ENCODE results near the gene GDF11.

GRCh38 chr12:55693323-55694187, 49.4 kb upstream of the GDF11 start:
- TF ChIP-seq, protein P1, sequence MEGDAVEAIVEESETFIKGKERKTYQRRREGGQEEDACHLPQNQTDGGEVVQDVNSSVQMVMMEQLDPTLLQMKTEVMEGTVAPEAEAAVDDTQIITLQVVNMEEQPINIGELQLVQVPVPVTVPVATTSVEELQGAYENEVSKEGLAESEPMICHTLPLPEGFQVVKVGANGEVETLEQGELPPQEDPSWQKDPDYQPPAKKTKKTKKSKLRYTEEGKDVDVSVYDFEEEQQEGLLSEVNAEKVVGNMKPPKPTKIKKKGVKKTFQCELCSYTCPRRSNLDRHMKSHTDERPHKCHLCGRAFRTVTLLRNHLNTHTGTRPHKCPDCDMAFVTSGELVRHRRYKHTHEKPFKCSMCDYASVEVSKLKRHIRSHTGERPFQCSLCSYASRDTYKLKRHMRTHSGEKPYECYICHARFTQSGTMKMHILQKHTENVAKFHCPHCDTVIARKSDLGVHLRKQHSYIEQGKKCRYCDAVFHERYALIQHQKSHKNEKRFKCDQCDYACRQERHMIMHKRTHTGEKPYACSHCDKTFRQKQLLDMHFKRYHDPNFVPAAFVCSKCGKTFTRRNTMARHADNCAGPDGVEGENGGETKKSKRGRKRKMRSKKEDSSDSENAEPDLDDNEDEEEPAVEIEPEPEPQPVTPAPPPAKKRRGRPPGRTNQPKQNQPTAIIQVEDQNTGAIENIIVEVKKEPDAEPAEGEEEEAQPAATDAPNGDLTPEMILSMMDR (IDR thresholded peaks at IDR 0.05): no peak
- TF ChIP-seq POLR2A (IDR thresholded peaks at IDR 0.05): no peak
